Measurements from ENCODE around the gene MZT2A. TPM values are rescaled to one million over a fixed set of nuclear protein-coding genes. Genes with fewer than 3 reads are reported as not detected.
"Not testable (repeated sequence)": the region's sequence is repeated elsewhere in the genome, so short reads cannot be mapped to it uniquely, and the experiment has no call there.

Gene MZT2A, protein sequence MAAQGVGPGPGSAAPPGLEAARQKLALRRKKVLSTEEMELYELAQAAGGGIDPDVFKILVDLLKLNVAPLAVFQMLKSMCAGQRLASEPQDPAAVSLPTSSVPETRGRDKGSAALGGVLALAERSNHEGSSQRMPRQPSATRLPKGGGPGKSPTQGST
- total RNA-seq = 10 to 100 TPM; 37.7 to 47.0 (median 42.5) TPM
- 49.2 TPM for total RNA-seq (2013)

DNA sequence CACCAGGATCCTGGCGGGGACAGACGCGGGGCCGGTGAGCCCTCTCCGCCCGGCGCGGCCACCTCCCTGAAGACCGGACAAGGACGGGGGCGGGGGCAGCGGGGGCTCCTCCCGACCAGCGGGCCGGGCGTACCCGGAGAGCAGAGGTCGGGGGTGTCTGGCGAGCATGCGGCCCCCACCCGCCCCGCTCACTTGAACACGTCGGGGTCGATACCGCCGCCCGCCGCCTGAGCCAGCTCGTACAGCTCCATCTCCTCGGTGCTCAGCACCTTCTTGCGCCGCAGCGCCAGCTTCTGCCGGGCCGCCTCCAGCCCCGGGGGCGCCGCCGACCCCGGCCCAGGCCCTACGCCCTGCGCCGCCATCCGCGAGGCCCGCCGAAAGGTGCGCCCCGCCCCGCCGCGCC, at the start of gene MZT2A:
Gene MZT2A, minus strand, starts transcription at position 383 of the 403 bp plus-strand sequence. Its CDS starts 21 bp downstream, at position 362.
- not testable (repeated sequence) for DNase-seq; H3K36me3 Mint-ChIP-seq; H3K9me3 ChIP-seq (ENCODE audit: control insufficient read depth, insufficient read depth, low read length); H3K27me3 Mint-ChIP-seq (ENCODE audit: low read depth in 2 of 2); H3K9me3 Mint-ChIP-seq; H3K36me3 ChIP-seq (ENCODE audit: control insufficient read depth, insufficient read depth, low read length); H3K27me3 ChIP-seq (ENCODE audit: control insufficient read depth, insufficient read depth, low read length)
- peaks cover 25 to 44% of the 10 kb centered on the region in 2 donors for H3K4me1 Mint-ChIP-seq
- under 1% methylated on average over 53 of the region's 53 CpGs for WGBS (ENCODE audit: insufficient coverage)
- peak within 1 kb of the TSS; percentile 93 to 95 for H3K27ac Mint-ChIP-seq
- intact Hi-C loops (cut with micrococcal nuclease) = loop anchor here (2.0 kb wide), 1 partner anchor 35 kb away; the partner anchor contains the start of gene CCDC74A
- ATAC-seq = peak in 1 of 3 donors; percentile 6
- Histone ChIP-seq H3K27ac (ENCODE audit: low read length) (peak within 1 kb of the TSS; percentile 90), H3K4me3 (ENCODE audit: low read length) (peak within 1 kb of the TSS; percentile 71), H3K4me1 (ENCODE audit: control insufficient read depth, insufficient read depth, low read length) (peaks cover 34% of the 10 kb centered on the region)
- peak within 1 kb of the TSS; percentile 95 for H3K4me3 Mint-ChIP-seq

DNA sequence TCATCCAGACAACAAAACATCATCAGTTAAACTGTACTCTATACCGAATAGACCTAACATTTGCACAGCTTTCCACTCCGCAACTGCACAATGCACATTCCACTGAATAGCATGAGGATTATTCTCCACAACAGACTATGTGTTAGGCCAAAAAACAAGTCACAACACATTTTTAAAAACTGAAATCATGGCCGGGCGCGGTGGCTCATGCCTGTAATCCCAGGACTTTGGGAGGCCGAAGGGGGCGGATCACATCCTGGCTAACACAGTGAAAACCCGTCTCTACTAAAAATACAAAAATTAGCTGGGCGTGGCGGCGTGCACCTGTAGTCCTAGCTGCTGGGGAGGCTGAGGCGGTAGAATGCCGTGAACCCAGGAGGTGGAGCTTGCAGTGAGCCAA, 46.7 kb upstream of the MZT2A start:
- H3K27me3 Mint-ChIP-seq (ENCODE audit: low read depth in 2 of 2); DNase-seq; H3K27me3 ChIP-seq (ENCODE audit: control insufficient read depth, insufficient read depth, low read length); H3K36me3 Mint-ChIP-seq; H3K4me3 Mint-ChIP-seq; intact Hi-C loops (cut with micrococcal nuclease); H3K4me1 ChIP-seq (ENCODE audit: control insufficient read depth, insufficient read depth, low read length); H3K4me1 Mint-ChIP-seq; H3K9me3 Mint-ChIP-seq; H3K27ac ChIP-seq (ENCODE audit: low read length); H3K36me3 ChIP-seq (ENCODE audit: control insufficient read depth, insufficient read depth, low read length); H3K9me3 ChIP-seq (ENCODE audit: control insufficient read depth, insufficient read depth, low read length); ATAC-seq; H3K4me3 ChIP-seq (ENCODE audit: low read length); H3K27ac Mint-ChIP-seq: not testable (repeated sequence)
- WGBS (ENCODE audit: insufficient coverage) = 96% methylated on average over 13 of the region's 13 CpGs

DNA sequence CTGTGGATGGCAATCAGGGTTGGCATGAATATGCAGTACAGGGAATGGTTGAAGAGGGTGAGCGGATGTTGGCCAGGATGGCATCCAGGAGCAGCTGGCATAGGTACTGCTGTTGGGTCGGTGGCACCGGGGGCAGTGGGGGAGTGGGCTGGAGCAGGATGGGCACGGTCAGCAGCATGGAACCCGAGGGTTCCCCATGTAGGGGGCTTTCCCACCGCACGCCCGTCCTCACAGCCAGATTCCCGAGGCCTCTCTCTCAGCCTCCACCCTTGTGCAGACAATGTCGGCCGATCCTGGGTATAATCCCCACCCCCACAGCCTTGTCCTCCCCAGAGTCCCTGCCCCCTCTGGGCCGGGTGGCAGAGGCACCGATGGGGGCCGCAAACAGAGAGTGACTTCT, 44.6 kb upstream of the MZT2A start:
- H3K4me1 Mint-ChIP-seq; intact Hi-C loops (cut with micrococcal nuclease); H3K36me3 Mint-ChIP-seq; H3K9me3 Mint-ChIP-seq; DNase-seq; H3K27me3 ChIP-seq (ENCODE audit: control insufficient read depth, insufficient read depth, low read length); H3K27me3 Mint-ChIP-seq (ENCODE audit: low read depth in 2 of 2); H3K27ac ChIP-seq (ENCODE audit: low read length); H3K27ac Mint-ChIP-seq; ATAC-seq; H3K9me3 ChIP-seq (ENCODE audit: control insufficient read depth, insufficient read depth, low read length); H3K4me1 ChIP-seq (ENCODE audit: control insufficient read depth, insufficient read depth, low read length); H3K36me3 ChIP-seq (ENCODE audit: control insufficient read depth, insufficient read depth, low read length); H3K4me3 Mint-ChIP-seq; H3K4me3 ChIP-seq (ENCODE audit: low read length): not testable (repeated sequence)
- 89% methylated on average over 14 of the region's 14 CpGs for WGBS (ENCODE audit: insufficient coverage)

DNA sequence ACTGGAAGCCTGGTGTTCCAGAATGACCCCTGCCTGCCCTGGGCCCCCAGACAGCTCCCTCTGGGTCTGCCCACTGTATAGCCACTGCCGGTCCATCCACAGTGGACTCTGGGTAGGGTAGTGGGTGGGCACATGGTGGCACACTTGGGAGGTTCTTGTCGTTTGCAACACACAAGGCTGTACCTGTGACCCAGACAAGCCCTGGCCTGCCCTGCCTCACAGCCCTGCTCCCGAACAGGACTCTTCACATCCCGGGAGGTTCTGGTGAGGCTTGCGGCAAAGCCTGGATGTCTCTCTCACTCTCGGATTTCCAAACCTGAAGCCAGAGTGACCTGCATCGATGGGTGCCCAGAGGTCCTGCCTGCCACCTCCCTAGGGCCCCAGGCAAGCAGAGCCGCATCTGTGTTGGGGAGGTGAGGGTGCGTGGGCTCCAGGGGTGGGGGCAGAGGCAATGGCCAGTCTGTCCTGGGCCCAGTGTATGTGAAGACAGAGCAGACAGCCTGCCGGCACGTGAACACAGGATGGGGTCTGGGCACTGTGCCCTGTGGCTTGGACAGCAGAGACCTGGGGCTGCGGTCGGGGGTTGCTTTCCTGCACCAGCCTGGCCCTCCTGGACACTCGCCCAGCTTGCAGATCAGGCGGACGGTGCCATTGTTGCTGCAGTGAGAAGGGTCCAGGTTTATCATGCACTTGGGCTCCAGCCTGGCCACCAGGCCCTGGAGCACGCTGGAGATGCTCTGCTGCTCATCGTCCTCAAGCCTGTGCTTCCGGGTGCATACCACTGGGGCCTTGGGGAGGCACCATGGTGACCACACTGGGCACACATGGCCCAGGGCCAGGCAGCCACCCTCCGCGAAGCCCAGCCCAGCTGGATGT, 44.0 kb upstream of the MZT2A start:
- H3K27me3 Mint-ChIP-seq (ENCODE audit: low read depth in 2 of 2); H3K27me3 ChIP-seq (ENCODE audit: control insufficient read depth, insufficient read depth, low read length); H3K4me1 ChIP-seq (ENCODE audit: control insufficient read depth, insufficient read depth, low read length); DNase-seq; H3K27ac ChIP-seq (ENCODE audit: low read length); H3K27ac Mint-ChIP-seq; H3K9me3 Mint-ChIP-seq; H3K36me3 ChIP-seq (ENCODE audit: control insufficient read depth, insufficient read depth, low read length); H3K4me3 ChIP-seq (ENCODE audit: low read length); H3K4me1 Mint-ChIP-seq; H3K36me3 Mint-ChIP-seq; H3K9me3 ChIP-seq (ENCODE audit: control insufficient read depth, insufficient read depth, low read length); ATAC-seq; intact Hi-C loops (cut with micrococcal nuclease); H3K4me3 Mint-ChIP-seq: not testable (repeated sequence)
- WGBS (ENCODE audit: insufficient coverage) = 90% methylated on average over 20 of the region's 21 CpGs

DNA sequence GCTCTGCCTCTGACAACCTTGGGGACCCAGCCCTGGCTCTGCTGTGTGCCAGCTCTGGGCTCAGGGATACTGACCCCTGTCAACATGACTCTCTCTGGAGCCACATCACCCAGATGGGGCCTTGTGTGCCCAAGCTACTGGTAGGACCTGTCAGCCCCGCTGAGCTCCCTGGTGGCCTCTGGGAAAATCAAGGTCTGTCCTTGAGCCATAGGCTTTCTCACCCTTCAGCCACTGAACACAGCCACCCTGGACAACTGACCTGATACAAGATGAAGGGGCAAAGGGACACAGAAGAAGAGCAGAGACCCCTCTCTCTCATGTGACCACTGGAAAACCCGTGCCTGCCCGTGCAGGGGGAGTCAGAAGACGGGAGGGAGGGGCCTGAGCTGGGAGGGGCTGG, 43.3 kb upstream of the MZT2A start:
- no peak overlapping the region for H3K4me3 ChIP-seq (ENCODE audit: low read length)
- Mint-ChIP-seq H3K4me1 (no peaks in the 10 kb centered on the region), H3K27me3 (ENCODE audit: low read depth in 2 of 2) (peaks cover 0 to 3% of the 10 kb centered on the region in 2 donors), H3K27ac (no peak overlapping the region), H3K9me3 (no peaks in the 10 kb centered on the region), H3K4me3 (no peak overlapping the region), H3K36me3 (no peaks in the 10 kb centered on the region)
- no peak for ATAC-seq
- no peaks in the 10 kb centered on the region for H3K36me3 ChIP-seq (ENCODE audit: control insufficient read depth, insufficient read depth, low read length)
- H3K27me3 ChIP-seq (ENCODE audit: control insufficient read depth, insufficient read depth, low read length) = no peaks in the 10 kb centered on the region
- no peak for DNase-seq
- H3K9me3 ChIP-seq (ENCODE audit: control insufficient read depth, insufficient read depth, low read length) = no peaks in the 10 kb centered on the region
- H3K4me1 ChIP-seq (ENCODE audit: control insufficient read depth, insufficient read depth, low read length) = no peaks in the 10 kb centered on the region
- 73% methylated on average over 4 of the region's 4 CpGs for WGBS (ENCODE audit: insufficient coverage)
- TF ChIP-seq, protein P1, sequence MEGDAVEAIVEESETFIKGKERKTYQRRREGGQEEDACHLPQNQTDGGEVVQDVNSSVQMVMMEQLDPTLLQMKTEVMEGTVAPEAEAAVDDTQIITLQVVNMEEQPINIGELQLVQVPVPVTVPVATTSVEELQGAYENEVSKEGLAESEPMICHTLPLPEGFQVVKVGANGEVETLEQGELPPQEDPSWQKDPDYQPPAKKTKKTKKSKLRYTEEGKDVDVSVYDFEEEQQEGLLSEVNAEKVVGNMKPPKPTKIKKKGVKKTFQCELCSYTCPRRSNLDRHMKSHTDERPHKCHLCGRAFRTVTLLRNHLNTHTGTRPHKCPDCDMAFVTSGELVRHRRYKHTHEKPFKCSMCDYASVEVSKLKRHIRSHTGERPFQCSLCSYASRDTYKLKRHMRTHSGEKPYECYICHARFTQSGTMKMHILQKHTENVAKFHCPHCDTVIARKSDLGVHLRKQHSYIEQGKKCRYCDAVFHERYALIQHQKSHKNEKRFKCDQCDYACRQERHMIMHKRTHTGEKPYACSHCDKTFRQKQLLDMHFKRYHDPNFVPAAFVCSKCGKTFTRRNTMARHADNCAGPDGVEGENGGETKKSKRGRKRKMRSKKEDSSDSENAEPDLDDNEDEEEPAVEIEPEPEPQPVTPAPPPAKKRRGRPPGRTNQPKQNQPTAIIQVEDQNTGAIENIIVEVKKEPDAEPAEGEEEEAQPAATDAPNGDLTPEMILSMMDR (IDR thresholded peaks at IDR 0.05) = no peak
- no peak overlapping the region for H3K27ac ChIP-seq (ENCODE audit: low read length)
- intact Hi-C loops (cut with micrococcal nuclease) = no loop called here

DNA sequence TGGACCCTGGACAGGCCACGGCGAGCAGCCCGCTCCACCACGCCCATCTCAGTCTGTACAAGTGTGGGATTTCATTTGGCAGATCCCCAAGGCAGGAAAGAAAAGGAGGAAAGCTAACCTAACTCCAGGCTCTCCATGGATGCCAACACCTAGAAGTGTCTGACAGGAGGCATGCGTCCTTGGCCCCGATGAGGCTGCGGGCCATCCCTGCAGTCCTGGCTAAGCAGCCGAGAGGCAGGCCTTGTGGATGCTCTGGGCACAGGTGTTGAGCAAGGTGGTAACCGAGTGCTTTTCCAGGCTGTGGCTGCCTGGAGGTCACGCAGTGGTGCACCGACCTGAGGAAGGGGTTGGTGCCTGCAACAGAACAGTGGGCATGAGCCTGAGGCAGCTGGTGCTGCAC, 42.8 kb upstream of the MZT2A start:
- H3K27me3 Mint-ChIP-seq (ENCODE audit: low read depth in 2 of 2); H3K4me3 ChIP-seq (ENCODE audit: low read length); H3K27ac Mint-ChIP-seq; H3K27me3 ChIP-seq (ENCODE audit: control insufficient read depth, insufficient read depth, low read length); H3K36me3 ChIP-seq (ENCODE audit: control insufficient read depth, insufficient read depth, low read length); H3K4me1 Mint-ChIP-seq; DNase-seq; H3K4me3 Mint-ChIP-seq; H3K4me1 ChIP-seq (ENCODE audit: control insufficient read depth, insufficient read depth, low read length); ATAC-seq; H3K9me3 ChIP-seq (ENCODE audit: control insufficient read depth, insufficient read depth, low read length); H3K9me3 Mint-ChIP-seq; H3K36me3 Mint-ChIP-seq; H3K27ac ChIP-seq (ENCODE audit: low read length); intact Hi-C loops (cut with micrococcal nuclease): not testable (repeated sequence)
- 94% methylated on average over 11 of the region's 11 CpGs for WGBS (ENCODE audit: insufficient coverage)

DNA sequence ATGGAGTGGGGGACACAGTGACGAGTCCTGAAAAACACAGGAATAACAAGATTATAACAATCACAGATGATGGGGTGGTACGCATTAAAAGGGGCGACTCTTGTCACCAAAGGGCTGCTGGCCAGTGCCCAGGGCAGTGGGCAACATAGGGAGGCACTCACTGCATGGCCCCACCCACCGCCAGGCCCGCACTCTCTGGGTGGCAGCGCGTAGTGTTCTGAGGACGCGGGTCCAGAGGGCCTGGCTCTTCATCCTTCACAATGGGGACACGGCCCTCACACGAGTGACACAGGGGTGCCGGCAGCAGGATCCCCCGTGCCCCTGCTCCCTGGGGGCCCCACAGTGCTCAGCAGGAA, 42.1 kb upstream of the MZT2A start:
- H3K27ac Mint-ChIP-seq, H3K36me3 Mint-ChIP-seq: not testable (repeated sequence)
- WGBS (ENCODE audit: insufficient coverage) = 90% methylated on average over 2 of the region's 13 CpGs

More for the DNA sequence above, 42.1 kb upstream of the MZT2A start:
- H3K27me3 ChIP-seq (ENCODE audit: control insufficient read depth, insufficient read depth, low read length); H3K9me3 Mint-ChIP-seq; DNase-seq; H3K4me3 ChIP-seq (ENCODE audit: low read length); H3K4me3 Mint-ChIP-seq; H3K36me3 ChIP-seq (ENCODE audit: control insufficient read depth, insufficient read depth, low read length); intact Hi-C loops (cut with micrococcal nuclease); H3K27me3 Mint-ChIP-seq (ENCODE audit: low read depth in 2 of 2); H3K4me1 ChIP-seq (ENCODE audit: control insufficient read depth, insufficient read depth, low read length); ATAC-seq; H3K4me1 Mint-ChIP-seq; H3K9me3 ChIP-seq (ENCODE audit: control insufficient read depth, insufficient read depth, low read length); H3K27ac ChIP-seq (ENCODE audit: low read length): not testable (repeated sequence)

Data from natural killer cell (primary cell).